HG03342 (cell line): Measurements from ENCODE around the gene SNX24.
"Not testable (repeated sequence)": the region's sequence is repeated elsewhere in the genome, so short reads cannot be mapped to it uniquely, and the experiment has no call there.

ENCODE experiments used
- ATAC-seq: cut with Tn5 transposase; IDR thresholded peaks from one replicate; pipeline ENCODE4 v1.9.1; 2021; ENCODE audit warnings: mild to moderate bottlenecking, moderate library complexity; ENCODE audit not compliant: unreplicated experiment

Gene SNX24

GRCh38 chr5:122870219-122870856 is 24.9 kb downstream of the SNX24 start:
- no peak for ATAC-seq

GRCh38 chr5:122871661-122872060 is 26.2 kb downstream of the SNX24 start:
- no peak for ATAC-seq

GRCh38 chr5:122874179-122874875 is 28.9 kb downstream of the SNX24 start:
- ATAC-seq, result no peak

GRCh38 chr5:122877518-122877917 is 32.1 kb downstream of the SNX24 start:
- peak; percentile 82 for ATAC-seq

- no peak for ATAC-seq
Measured at GRCh38 chr5:122879076-122879475, 33.7 kb downstream of the SNX24 start.

- ATAC-seq, result no peak
Measured at GRCh38 chr5:122880170-122880689, 34.8 kb downstream of the SNX24 start.

GRCh38 chr5:122880749-122881148 is 35.3 kb downstream of the SNX24 start:
- no peak for ATAC-seq

GRCh38 chr5:122882831-122883230 is 37.4 kb downstream of the SNX24 start:
- ATAC-seq, result peak; percentile 49

- no peak for ATAC-seq
Measured at GRCh38 chr5:122885045-122885517, 39.7 kb downstream of the SNX24 start.

GRCh38 chr5:122885891-122886290 is 40.5 kb downstream of the SNX24 start:
- no peak for ATAC-seq

GRCh38 chr5:122895141-122895540 is 49.7 kb downstream of the SNX24 start:
- no peak for ATAC-seq

GRCh38 chr5:122896598-122897282 is 51.3 kb downstream of the SNX24 start:
- no peak for ATAC-seq

- ATAC-seq, result no peak
Measured at GRCh38 chr5:122897283-122897602, 51.8 kb downstream of the SNX24 start.

GRCh38 chr5:122901346-122901745 is 55.9 kb downstream of the SNX24 start:
- no peak for ATAC-seq

GRCh38 chr5:122902263-122902662 is 56.9 kb downstream of the SNX24 start:
- ATAC-seq, result no peak

- ATAC-seq, result no peak
Measured at GRCh38 chr5:122906768-122907167, 61.4 kb downstream of the SNX24 start.

GRCh38 chr5:122907276-122907675 is 61.9 kb downstream of the SNX24 start:
- ATAC-seq, result no peak

- no peak for ATAC-seq
Measured at GRCh38 chr5:122908108-122908507, 62.7 kb downstream of the SNX24 start.

GRCh38 chr5:122908662-122909061 is 63.2 kb downstream of the SNX24 start:
- ATAC-seq, result no peak

GRCh38 chr5:122909470-122910100 is 64.2 kb downstream of the SNX24 start:
- ATAC-seq, result no peak

- ATAC-seq, result not testable (repeated sequence)
Measured at GRCh38 chr5:122913436-122913835, 68.0 kb downstream of the SNX24 start.
